Gastrocnemius medialis (tissue), 4 donors: ENCODE results near the gene ZNF620. TPM values are rescaled to one million over a fixed set of nuclear protein-coding genes. Genes with fewer than 3 reads are reported as not detected.

Source experiments
- ATAC-seq, 2 donors: fragments of 150-250 bp; one replicate each; pipeline ENCODE4 v1.9.1; 2016
- DNase-seq, 2 donors: peaks; one replicate each; pipeline ENCODE4 v3.0.0-alpha.2; 2019
- H3K27ac ChIP-seq, 4 donors: fragments of 200-600 bp; sonication (generic); 1 replicate in 1 of 4; 2 replicates in 3 of 4; pipeline ENCODE4 v1.5.1; 2016 to 2018; ENCODE audit warnings: mild to moderate bottlenecking in 2 of 4, moderate library complexity in 1 of 4
- H3K27me3 ChIP-seq, 3 donors: fragments of 200-600 bp; sonication (generic) in 2 of 3; 1 replicate in 1 of 3; 2 replicates in 2 of 3; pipeline versions ENCODE4 v1.5.1 to v1.6.0; 2016 to 2019; ENCODE audit warnings: mild to moderate bottlenecking in 1 of 3, moderate library complexity in 1 of 3
- H3K36me3 ChIP-seq, 2 donors: fragments of 200-600 bp; sonication (generic) in 1 of 2; one replicate each; pipeline ENCODE4 v1.5.1; 2017 to 2018
- H3K4me1 ChIP-seq, 2 donors: fragments of 200-600 bp; sonication (generic) in 1 of 2; one replicate each; pipeline ENCODE4 v1.5.1; 2016 to 2017; ENCODE audit warnings: mild to moderate bottlenecking in 2 of 2
- H3K4me3 ChIP-seq, 4 donors: fragments of 200-600 bp; sonication (generic) in 3 of 4; 1 replicate in 1 of 4; 2 replicates in 3 of 4; pipeline ENCODE4 v1.5.1; 2016 to 2019; ENCODE audit warnings: mild to moderate bottlenecking in 2 of 4
- H3K9me3 ChIP-seq, 3 donors: fragments of 200-600 bp; sonication (generic) in 2 of 3; 1 replicate in 1 of 3; 2 replicates in 2 of 3; pipeline ENCODE4 v1.5.1; 2016 to 2019
- POLR2A ChIP-seq, 2 donors: fragments of 450-650 bp; IDR thresholded peaks; one replicate each; pipeline ENCODE4 v1.6.1; 2017; ENCODE audit warnings: antibody characterized with exemption in 2 of 2, mild to moderate bottlenecking in 2 of 2, moderate library complexity in 2 of 2
- in situ Hi-C, 4 donors: fragments of 200-750 bp; cut with MboI; loops; one replicate each; pipeline versions ENCODE4 v1.15.0 to v1.8.0; 2017; ENCODE audit warnings: low sequenced_read_pairs in 4 of 4
- intact Hi-C: fragments of 100-400 bp; cut with DNase I; formaldehyde crosslinking; loops from one replicate; pipeline ENCODE4 v1.15.1; 2023; ENCODE audit warnings: low total_unique reads
- total RNA-seq, 4 donors: library from RNA; depleted of rRNA; stranded (reverse); fragments of >200 nt; gene quantifications; one replicate each; pipeline versions ENCODE4 v1.1.0 to v1.2.3, GENCODE V29; 2016
- TF ChIP-seq, protein P1 (sequence below), 5 experiments: fragments of 450-650 bp in 3 of 5; fragments of 200-600 bp in 2 of 5; sonication (generic) in 2 of 5; IDR thresholded peaks in 4 of 5; conservative IDR thresholded peaks in 1 of 5; 1 replicate in 4 of 5; 2 replicates in 1 of 5; pipeline ENCODE4 v1.5.1; 2016 to 2019; ENCODE audit warnings: antibody characterized with exemption in 5 of 5, mild to moderate bottlenecking in 3 of 5, moderate library complexity in 3 of 5

Gene ZNF620
- total RNA-seq, 4 donors from 2014 or later = 0.33 to 4.2 (median 1.9) TPM

DNA sequence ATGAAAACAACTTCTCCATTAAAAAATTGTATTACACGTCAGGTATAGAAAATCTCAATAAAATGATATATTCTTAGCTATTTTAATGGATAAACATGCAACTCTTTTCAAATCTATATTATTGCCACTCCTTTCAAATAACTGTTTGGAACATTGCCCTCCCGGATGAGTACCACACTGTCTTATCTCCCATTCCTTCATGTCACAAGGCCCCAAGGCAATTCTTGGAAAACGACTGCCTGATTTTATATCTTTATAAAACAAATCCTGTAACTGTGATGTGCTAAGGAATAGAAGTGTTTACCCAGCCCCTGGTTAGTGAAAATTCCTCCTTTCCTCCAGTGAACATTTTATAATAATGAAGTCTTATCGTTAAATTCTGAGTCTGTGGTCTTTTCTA, 35.1 kb upstream of the ZNF620 start:
- intact Hi-C loops = no loop called here

DNA sequence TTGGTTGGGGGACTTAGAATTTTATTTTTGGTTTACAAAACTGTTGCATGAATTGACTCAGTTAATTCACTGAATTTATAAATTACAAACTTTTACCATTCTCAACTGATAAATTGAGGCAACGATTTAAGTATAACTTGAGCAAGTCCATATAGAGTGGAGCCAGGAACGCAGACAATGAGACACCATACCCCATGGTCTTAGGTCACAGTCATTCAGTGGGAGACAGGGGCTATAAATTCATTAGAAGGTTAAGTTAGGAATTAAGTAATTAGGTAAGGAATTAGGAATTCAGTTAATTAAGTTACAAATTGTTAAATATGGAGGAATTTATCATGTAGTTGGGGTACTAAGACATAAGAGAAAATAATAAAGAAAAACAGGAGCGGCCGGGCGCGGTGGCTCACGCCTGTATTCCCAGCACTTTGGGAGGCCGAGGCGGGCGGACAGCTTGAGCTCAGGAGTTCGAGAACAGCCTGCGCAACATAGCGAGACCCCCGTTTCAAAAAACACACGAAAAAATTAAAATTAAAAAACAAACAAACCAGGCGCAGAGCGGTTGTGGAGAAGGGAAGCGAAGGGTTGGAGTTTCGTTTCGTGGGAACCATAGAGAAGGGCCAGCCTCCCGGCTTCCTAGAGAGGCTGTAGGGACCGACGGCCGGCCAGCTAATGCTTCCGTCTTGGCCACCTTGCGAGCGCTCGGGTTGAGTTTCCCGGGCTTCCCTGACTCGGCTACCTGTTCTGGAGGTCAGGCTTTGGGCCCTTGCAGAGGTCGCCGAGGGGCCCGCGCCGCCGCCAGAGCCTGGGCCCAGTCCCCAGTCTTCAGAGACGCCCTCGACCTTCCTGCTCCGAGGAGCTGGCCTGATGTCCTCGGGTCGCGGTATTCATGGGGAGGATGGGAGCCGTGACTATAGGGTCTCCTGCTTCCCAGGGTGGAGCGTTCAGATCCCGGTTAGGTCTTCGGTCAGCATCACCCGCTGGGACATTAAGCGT, 29.1 kb upstream of the ZNF620 start, which contains the start of gene ZNF619:
TSS of gene ZNF619 (plus strand) at position 645 of the 993 bp plus-strand sequence. CDS start 858 bp downstream, outside the sequence.
- DNase-seq (peak; percentile 52 to 76), ATAC-seq (peak; percentile 91 to 95)
- TF ChIP-seq, protein P1, sequence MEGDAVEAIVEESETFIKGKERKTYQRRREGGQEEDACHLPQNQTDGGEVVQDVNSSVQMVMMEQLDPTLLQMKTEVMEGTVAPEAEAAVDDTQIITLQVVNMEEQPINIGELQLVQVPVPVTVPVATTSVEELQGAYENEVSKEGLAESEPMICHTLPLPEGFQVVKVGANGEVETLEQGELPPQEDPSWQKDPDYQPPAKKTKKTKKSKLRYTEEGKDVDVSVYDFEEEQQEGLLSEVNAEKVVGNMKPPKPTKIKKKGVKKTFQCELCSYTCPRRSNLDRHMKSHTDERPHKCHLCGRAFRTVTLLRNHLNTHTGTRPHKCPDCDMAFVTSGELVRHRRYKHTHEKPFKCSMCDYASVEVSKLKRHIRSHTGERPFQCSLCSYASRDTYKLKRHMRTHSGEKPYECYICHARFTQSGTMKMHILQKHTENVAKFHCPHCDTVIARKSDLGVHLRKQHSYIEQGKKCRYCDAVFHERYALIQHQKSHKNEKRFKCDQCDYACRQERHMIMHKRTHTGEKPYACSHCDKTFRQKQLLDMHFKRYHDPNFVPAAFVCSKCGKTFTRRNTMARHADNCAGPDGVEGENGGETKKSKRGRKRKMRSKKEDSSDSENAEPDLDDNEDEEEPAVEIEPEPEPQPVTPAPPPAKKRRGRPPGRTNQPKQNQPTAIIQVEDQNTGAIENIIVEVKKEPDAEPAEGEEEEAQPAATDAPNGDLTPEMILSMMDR (IDR thresholded peaks at IDR 0.05 in 4 of 5, conservative IDR thresholded peaks at IDR 0.05 in 1 of 5) = no peak
- TF ChIP-seq POLR2A (IDR thresholded peaks at IDR 0.05) = peak in 1 of 2 donors; percentile 17
- Histone ChIP-seq H3K36me3 (peaks cover 0 to 26% of the 10 kb centered on the region in 2 donors), H3K27me3 (no peaks in the 10 kb centered on the region), H3K9me3 (no peaks in the 10 kb centered on the region), H3K4me1 (peaks cover 4 to 6% of the 10 kb centered on the region in 2 donors), H3K27ac (peak within 1 kb of the TSS; percentile 77 to 90 (median 80)), H3K4me3 (peak within 1 kb of the TSS; percentile 72 to 98 (median 88))
- in situ Hi-C loops (no loop called here), intact Hi-C loops (loop anchor here (1.0 to 2.0 kb wide), 3 partner anchors 24 to 48 kb away; partner anchors contain the start of gene ZNF621)

More for the DNA sequence above, 35.1 kb upstream of the ZNF620 start:
- Histone ChIP-seq H3K4me3 (no peak overlapping the region), H3K36me3 (no peaks in the 10 kb centered on the region), H3K27ac (no peak overlapping the region), H3K27me3 (no peaks in the 10 kb centered on the region), H3K9me3 (no peaks in the 10 kb centered on the region), H3K4me1 (no peaks in the 10 kb centered on the region)
- ATAC-seq (no peak), DNase-seq (no peak)
- TF ChIP-seq POLR2A (IDR thresholded peaks at IDR 0.05) = no peak
- TF ChIP-seq, protein P1 (IDR thresholded peaks at IDR 0.05 in 4 of 5, conservative IDR thresholded peaks at IDR 0.05 in 1 of 5) = no peak
- in situ Hi-C loops = loop anchor here in 2 of 4 donors (25.0 kb wide), 2 partner anchors 1083 to 1283 kb away; partner anchors contain the start of genes SLC25A38 (in 1 of the 2) and XIRP1 (in 1 of the 2)

DNA sequence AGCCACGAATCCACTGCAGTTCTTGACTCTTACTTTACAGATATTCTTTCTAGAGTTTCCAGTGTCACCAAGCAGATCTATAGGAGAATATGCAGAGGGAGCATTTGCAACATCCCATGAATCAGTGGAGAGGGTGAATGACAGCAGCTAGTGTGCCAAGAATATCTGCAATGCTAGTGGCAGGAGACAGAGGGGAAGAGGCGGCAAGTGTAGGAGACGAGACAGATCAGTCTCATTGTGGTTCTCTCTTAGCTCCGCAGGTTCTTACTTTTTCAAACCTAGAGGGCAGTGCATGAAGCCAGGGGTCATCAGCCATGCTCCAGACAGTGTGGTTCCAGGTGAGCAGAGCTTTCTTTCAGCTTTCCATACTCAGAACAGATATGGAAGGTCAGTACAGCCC, 28.2 kb upstream of the ZNF620 start:
- intact Hi-C loops = loop anchor here (1.0 to 2.0 kb wide), 3 partner anchors 25 to 47 kb away; partner anchors contain the start of gene ZNF621
- TF ChIP-seq, protein P1 (IDR thresholded peaks at IDR 0.05 in 4 of 5, conservative IDR thresholded peaks at IDR 0.05 in 1 of 5) = no peak
- TF ChIP-seq POLR2A (IDR thresholded peaks at IDR 0.05) = no peak
- Histone ChIP-seq H3K27me3 (no peaks in the 10 kb centered on the region), H3K36me3 (peaks cover 0 to 35% of the 10 kb centered on the region in 2 donors), H3K27ac (peak overlapping the region; percentile 77 to 90 (median 80)), H3K9me3 (no peaks in the 10 kb centered on the region), H3K4me3 (peak overlapping the region; percentile 72 to 98 (median 88)), H3K4me1 (peaks cover 4 to 6% of the 10 kb centered on the region in 2 donors)
- peak in 1 of 2 donors; percentile 14 for DNase-seq
- in situ Hi-C loops = no loop called here
- peak in 1 of 2 donors; percentile 55 for ATAC-seq

DNA sequence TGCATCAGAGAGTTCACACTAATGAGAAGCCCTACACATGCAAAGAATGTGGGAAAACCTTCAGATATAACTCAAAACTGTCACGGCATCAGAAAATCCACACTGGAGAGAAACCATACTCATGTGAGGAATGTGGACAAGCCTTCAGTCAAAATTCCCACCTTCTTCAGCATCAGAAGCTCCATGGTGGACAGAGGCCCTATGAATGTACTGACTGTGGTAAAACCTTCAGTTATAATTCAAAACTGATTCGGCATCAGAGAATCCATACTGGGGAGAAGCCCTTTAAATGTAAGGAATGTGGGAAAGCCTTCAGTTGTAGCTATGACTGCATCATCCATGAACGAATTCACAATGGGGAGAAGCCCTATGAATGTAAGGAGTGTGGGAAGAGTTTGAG, 18.7 kb upstream of the ZNF620 start:
- no peak overlapping the region for H3K27ac ChIP-seq
- intact Hi-C loops = no loop called here
- H3K27me3 ChIP-seq = no peaks in the 10 kb centered on the region
- peaks cover 0 to 5% (median 0%) of the 10 kb centered on the region in 3 donors for H3K9me3 ChIP-seq
- in situ Hi-C loops = no loop called here
- H3K4me3 ChIP-seq = no peak overlapping the region
- ATAC-seq (no peak), DNase-seq (no peak)
- TF ChIP-seq, protein P1 (IDR thresholded peaks at IDR 0.05 in 4 of 5, conservative IDR thresholded peaks at IDR 0.05 in 1 of 5) = no peak
- H3K4me1 ChIP-seq = no peaks in the 10 kb centered on the region
- peaks cover 8 to 67% of the 10 kb centered on the region in 2 donors for H3K36me3 ChIP-seq
